ENCODE data around the gene CD9.

CD9 gene

GRCh38 chr12:6285532-6286306 is 85.5 kb downstream of the CD9 start:
- DNase-seq (ENCODE audit: low read depth, low spot score): no peak
- peak overlapping the region; percentile 74 for H3K27ac ChIP-seq

All from epithelial cell of prostate (primary cell).